ENCODE data around the gene NIN. TPM values are rescaled to one million over a fixed set of nuclear protein-coding genes. Genes with fewer than 3 reads are reported as not detected.

Gene NIN
- total RNA-seq, 1 donor from 2014 or later = 25.2 TPM

DNA sequence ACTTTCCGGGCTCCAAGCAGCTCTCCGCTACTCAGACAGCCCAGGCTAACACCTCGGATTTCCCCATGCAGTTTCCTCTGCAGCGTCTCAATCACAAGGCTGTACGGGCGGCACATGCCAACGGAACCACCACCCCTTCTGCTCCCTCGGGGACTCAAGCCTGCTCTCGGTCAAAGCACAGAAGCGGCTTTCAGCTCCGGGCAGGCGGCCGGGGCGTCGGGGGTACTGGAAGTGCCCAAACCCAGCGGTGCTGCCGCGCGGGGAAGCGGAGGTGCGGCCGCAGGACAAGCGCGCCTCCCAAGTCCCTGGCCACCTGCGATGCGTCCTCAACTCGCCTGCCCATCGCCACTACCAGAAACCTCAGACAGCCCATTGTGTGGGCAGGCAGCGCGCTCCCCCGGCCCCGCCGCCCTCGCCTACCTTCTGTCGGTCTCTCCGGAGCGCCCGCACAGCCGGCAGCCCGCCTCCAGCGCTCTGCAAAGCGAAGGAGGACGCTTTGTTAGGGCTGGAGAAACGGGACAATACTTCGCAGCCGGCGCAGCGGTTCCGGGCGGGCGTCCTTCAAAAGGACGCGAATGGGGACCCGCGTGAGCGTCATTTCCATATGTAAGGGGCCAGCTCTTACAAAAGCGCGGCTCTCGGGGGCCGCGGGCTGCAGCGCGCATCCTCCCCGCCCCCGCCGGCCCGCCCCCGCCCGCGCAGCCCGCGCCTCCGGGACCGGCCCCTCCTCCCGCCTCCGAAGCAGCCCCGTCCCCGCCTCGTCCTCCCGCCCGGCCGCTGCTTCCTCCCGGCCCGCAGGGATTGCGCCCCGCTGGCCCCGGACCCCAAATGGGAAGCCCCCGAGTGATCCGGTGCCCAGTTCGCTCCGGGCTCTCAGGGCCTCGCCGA lies 674 bp downstream of the NIN start:
- H3K27ac ChIP-seq = peak overlapping the region; percentile 84 to 92
- peaks cover 0 to 12% of the 10 kb centered on the region in 2 donors for H3K4me1 ChIP-seq
- DNase-seq (ENCODE audit: low spot score in 2 of 2) = peak; percentile 19 to 75
- no peaks in the 10 kb centered on the region for H3K27me3 ChIP-seq
- peak overlapping the region; percentile 79 to 95 for H3K4me3 ChIP-seq
- TF ChIP-seq, protein P1, sequence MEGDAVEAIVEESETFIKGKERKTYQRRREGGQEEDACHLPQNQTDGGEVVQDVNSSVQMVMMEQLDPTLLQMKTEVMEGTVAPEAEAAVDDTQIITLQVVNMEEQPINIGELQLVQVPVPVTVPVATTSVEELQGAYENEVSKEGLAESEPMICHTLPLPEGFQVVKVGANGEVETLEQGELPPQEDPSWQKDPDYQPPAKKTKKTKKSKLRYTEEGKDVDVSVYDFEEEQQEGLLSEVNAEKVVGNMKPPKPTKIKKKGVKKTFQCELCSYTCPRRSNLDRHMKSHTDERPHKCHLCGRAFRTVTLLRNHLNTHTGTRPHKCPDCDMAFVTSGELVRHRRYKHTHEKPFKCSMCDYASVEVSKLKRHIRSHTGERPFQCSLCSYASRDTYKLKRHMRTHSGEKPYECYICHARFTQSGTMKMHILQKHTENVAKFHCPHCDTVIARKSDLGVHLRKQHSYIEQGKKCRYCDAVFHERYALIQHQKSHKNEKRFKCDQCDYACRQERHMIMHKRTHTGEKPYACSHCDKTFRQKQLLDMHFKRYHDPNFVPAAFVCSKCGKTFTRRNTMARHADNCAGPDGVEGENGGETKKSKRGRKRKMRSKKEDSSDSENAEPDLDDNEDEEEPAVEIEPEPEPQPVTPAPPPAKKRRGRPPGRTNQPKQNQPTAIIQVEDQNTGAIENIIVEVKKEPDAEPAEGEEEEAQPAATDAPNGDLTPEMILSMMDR (IDR thresholded peaks at IDR 0.05) = no peak
- intact Hi-C loops (cut with DNase I) = loop anchor here (2.0 kb wide), 2 partner anchors 25 to 29 kb away; no protein-coding TSS in a partner anchor
- no peaks in the 10 kb centered on the region for H3K36me3 ChIP-seq
- H3K9me3 ChIP-seq = no peaks in the 10 kb centered on the region

DNA sequence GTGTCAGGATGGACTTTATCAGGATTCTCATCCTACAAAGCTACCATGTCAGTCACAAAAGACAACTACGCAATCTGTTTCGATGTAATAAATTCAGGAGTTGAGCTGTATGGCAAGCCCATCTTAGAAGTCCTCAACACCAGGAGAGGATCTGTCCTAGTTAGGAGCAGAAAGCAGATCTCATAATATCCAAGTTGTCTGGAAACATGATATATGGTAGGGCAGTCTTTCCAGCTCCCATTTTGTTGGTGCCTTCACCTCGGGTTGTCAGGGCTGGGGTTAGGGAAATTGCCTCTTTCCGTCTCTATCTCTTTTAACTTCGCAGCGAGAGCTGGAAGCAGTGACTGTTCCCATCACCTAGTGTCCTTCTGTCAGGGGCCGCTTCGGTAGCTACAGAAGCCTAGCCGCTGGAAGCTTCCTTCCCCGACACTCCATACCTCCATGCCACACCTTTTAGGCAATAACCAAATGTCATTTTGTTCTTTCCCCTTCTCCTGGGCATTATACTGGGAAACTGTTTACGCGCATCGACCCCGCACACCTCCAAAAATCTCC lies 1.4 kb downstream of the NIN start:
- Histone ChIP-seq H3K27me3 (no peaks in the 10 kb centered on the region), H3K36me3 (no peaks in the 10 kb centered on the region), H3K4me1 (peaks cover 0 to 12% of the 10 kb centered on the region in 2 donors), H3K4me3 (peak overlapping the region; percentile 79 to 95), H3K9me3 (no peaks in the 10 kb centered on the region), H3K27ac (peak overlapping the region; percentile 39 to 92)
- intact Hi-C loops (cut with DNase I) = loop anchor here (2.0 kb wide), 2 partner anchors 25 to 29 kb away; no protein-coding TSS in a partner anchor
- DNase-seq (ENCODE audit: low spot score in 2 of 2) = no peak
- TF ChIP-seq, protein P1 (IDR thresholded peaks at IDR 0.05) = no peak

DNA sequence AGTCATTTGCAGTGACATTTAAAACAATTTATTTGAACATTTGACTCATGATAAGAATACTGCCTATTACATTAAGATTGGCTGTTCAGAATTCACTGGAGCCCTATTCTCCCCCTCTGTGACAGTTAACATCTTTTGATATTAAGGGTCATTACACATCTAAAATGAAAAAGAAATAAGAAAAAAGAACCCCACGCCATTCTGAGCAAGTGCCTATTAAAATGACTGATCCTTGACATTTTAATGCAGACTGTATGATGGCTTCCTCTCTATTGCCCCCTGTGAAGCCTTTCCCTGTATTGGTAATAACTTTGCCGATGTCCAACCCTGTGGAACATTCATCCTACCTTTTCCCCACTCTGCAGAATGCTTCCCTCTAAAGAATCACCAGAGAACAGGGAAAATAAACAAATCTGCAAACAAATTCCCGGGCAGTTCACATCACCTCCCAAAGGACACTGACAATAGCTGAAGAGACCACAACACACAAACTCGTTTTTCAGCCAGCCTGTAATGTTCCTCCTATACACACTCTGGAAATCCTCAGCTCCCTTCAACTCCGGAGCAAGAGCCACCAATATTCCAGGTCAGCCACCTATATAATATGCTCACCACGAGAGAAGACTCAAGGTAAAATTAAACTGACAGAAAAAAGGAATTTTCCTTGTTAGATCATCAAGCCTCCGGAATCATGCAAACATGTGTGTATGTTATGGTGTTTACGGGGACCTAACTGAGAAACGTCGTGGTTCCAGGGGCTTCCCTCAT lies 2.1 kb downstream of the NIN start:
- H3K27ac ChIP-seq = no peak overlapping the region
- H3K36me3 ChIP-seq = no peaks in the 10 kb centered on the region
- H3K9me3 ChIP-seq = no peaks in the 10 kb centered on the region
- TF ChIP-seq, protein P1 (IDR thresholded peaks at IDR 0.05) = no peak
- H3K4me3 ChIP-seq = peak overlapping the region in 1 of 2 donors; percentile 95
- intact Hi-C loops (cut with DNase I) = no loop called here
- DNase-seq (ENCODE audit: low spot score in 2 of 2) = no peak
- H3K4me1 ChIP-seq = peaks cover 0 to 13% of the 10 kb centered on the region in 2 donors
- H3K27me3 ChIP-seq = no peaks in the 10 kb centered on the region

DNA sequence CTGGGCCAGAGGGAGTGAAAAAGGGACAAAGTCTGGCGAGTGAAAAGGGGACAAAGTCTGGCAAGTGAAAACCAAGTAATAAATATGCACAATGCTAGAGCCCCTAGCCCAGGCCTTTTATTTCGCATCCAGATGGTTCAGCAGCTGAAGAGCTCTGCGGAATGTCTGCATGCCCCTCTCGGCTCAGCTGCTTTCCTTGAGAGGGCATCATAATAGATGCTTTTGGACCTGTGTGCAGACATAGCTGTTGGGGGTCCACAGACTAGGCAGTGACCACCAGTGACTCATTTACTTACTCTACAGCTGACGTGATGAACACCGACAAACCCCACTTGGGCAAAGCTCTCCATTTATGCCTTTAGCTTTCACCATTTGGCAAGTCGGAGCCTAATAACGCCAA lies 4.3 kb downstream of the NIN start:
- TF ChIP-seq, protein P1 (IDR thresholded peaks at IDR 0.05) = no peak

DNA sequence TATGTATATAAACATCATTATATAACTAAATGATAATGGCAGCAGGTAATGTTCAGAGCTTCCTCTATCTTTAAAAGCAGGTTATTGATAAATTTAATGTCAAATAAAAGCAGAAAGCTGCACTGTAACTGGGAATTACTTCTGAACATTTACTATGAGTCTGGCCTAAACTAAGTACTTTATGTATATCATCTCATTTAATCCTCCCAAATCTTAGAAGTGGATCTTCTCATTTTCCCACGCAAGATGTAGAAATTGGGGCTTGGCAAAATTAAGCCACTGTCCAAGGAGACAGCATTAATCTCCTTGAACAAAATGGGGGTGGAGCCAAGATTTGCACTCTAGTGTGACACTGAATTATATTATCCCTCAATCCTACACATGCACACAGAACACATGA lies 5.7 kb downstream of the NIN start:
- no peak for DNase-seq (ENCODE audit: low spot score in 2 of 2)
- no peaks in the 10 kb centered on the region for H3K27me3 ChIP-seq
- TF ChIP-seq, protein P1 (IDR thresholded peaks at IDR 0.05) = no peak
- H3K36me3 ChIP-seq = no peaks in the 10 kb centered on the region
- H3K9me3 ChIP-seq = no peaks in the 10 kb centered on the region
- H3K4me3 ChIP-seq = no peak overlapping the region
- intact Hi-C loops (cut with DNase I) = no loop called here
- peaks cover 0 to 19% of the 10 kb centered on the region in 2 donors for H3K4me1 ChIP-seq
- H3K27ac ChIP-seq = no peak overlapping the region

More for the DNA sequence above, 4.3 kb downstream of the NIN start:
- H3K27ac ChIP-seq = no peak overlapping the region
- peaks cover 0 to 20% of the 10 kb centered on the region in 2 donors for H3K4me1 ChIP-seq
- intact Hi-C loops (cut with DNase I) = no loop called here
- no peak overlapping the region for H3K4me3 ChIP-seq
- DNase-seq (ENCODE audit: low spot score in 2 of 2) = no peak
- no peaks in the 10 kb centered on the region for H3K27me3 ChIP-seq
- no peaks in the 10 kb centered on the region for H3K9me3 ChIP-seq
- H3K36me3 ChIP-seq = no peaks in the 10 kb centered on the region

Data from ascending aorta (tissue), 2 donors.